Esophagus muscularis mucosa (tissue), 4 donors: ENCODE data around the gene DOK3. TPM values are rescaled to one million over a fixed set of nuclear protein-coding genes. Genes with fewer than 3 reads are reported as not detected.
A peak's percentile ranks its signal among the peaks of the same experiment; 100 is the strongest.

ENCODE experiments used
- DNase-seq: peaks from one replicate; pipeline ENCODE4 v3.0.0-alpha.2; 2017; ENCODE audit errors: extremely low spot score
- H3K27ac ChIP-seq, 4 donors: fragments of 200-600 bp; sonication (generic); replicated peaks in 1 of 4; 1 replicate in 3 of 4; 2 replicates in 1 of 4; pipeline ENCODE4 v1.5.1; 2016 to 2019; ENCODE audit warnings: mild to moderate bottlenecking in 1 of 4
- H3K27me3 ChIP-seq, 4 donors: fragments of 200-600 bp; sonication (generic); one replicate each; pipeline versions ENCODE4 v1.5.1 to v1.6.0; 2016 to 2019
- H3K36me3 ChIP-seq, 4 donors: fragments of 200-600 bp; sonication (generic); one replicate each; pipeline ENCODE4 v1.5.1; 2016 to 2019
- H3K4me1 ChIP-seq, 4 donors: fragments of 200-600 bp; sonication (generic); one replicate each; pipeline ENCODE4 v1.5.1; 2016 to 2019
- H3K4me3 ChIP-seq, 4 donors: fragments of 200-600 bp; sonication (generic); 1 replicate in 2 of 4; 2 replicates in 2 of 4; pipeline ENCODE4 v1.5.1; 2016 to 2019; ENCODE audit warnings: mild to moderate bottlenecking in 4 of 4, moderate library complexity in 1 of 4
- H3K9me3 ChIP-seq, 4 donors: fragments of 200-600 bp; sonication (generic); 1 replicate in 3 of 4; 2 replicates in 1 of 4; pipeline ENCODE4 v1.5.1; 2016 to 2019
- EP300 ChIP-seq: sonication (generic); formaldehyde crosslinking; IDR thresholded peaks from one replicate; pipeline ENCODE4 v1.6.1; 2017; ENCODE audit warnings: antibody characterized with exemption
- POLR2A ChIP-seq: fragments of 450-650 bp; IDR thresholded peaks from one replicate; pipeline ENCODE4 v1.6.1; 2017; ENCODE audit warnings: antibody characterized with exemption, moderate library complexity, mild to moderate bottlenecking, low read depth
- POLR2AphosphoS5 ChIP-seq, 2 donors: sonication (generic); formaldehyde crosslinking; IDR thresholded peaks; one replicate each; pipeline ENCODE4 v1.6.1; 2017; ENCODE audit warnings: antibody characterized with exemption in 2 of 2
- WGBS: methylation state at CpG from one replicate; pipeline ENCODE4 v1.1.5; 2018; 5-methylcytosine and 5-hydroxymethylcytosine counted together
- intact Hi-C: fragments of 100-400 bp; cut with DNase I; formaldehyde crosslinking; loops from one replicate; pipeline ENCODE4 v1.15.1; 2023
- total RNA-seq, 4 donors: library from RNA; depleted of rRNA; stranded (reverse); fragments of >200 nt; gene quantifications; one replicate each; pipeline versions ENCODE4 v1.1.0 to v1.2.1, GENCODE V29; 2016
- TF ChIP-seq, protein P1 (sequence below), 3 experiments: fragments of 200-600 bp in 2 of 3; fragments of 450-650 bp in 1 of 3; sonication (generic) in 2 of 3; IDR thresholded peaks; one replicate each; pipeline ENCODE4 v1.5.1; 2017 to 2019; ENCODE audit warnings: antibody characterized with exemption in 3 of 3, mild to moderate bottlenecking in 2 of 3, moderate library complexity in 1 of 3

The DOK3 gene
- total RNA-seq, 4 donors from 2014 or later, result 6.7 to 15.2 (median 7.5) TPM

DNA sequence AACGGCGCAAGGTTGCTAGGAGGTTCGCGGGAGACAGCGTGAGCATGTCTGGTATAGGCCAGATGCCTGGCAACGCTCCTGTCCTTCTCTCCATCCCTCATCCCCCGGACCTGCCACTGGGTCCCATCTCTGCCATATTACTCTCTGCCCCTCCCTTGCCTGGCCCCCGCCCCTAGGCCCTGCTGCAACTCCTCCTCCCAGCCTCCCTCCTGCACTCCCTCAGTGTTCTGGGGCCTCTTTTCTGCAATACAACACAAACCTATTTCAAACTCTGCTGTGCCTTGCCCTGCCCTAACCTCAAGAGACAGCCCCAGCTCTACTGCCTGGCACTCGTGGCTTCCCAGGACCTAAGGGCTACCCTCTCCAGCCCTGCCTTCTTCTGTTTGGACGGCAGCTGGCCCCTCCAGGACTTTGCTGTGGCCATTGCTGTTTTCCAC is 27.2 kb downstream of the DOK3 start:
- peak overlapping the region; percentile 89 to 96 (median 94) for H3K27ac ChIP-seq
- intact Hi-C loops, result no loop called here
- peaks cover 30 to 57% (median 50%) of the 10 kb centered on the region in 4 donors for H3K36me3 ChIP-seq

DNA sequence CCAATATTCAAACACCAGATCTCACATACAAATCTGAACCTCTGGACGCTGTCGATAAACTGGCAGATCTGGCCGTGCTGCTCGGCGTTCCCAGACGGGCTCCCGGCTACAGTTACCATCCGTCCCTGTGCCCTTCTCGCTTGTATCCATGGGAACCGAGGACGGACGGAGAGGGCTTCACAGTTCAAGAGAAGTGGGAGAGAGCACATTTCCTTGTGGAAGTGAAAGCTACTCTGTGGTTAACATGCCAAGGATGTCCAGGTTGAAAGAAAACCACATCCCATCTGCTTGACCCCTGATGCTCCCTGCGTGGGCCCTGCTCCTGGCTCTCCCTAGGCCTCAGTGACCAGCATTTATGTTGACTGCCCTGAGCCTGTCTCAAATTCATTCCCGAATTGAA is 29.9 kb downstream of the DOK3 start:
- TF ChIP-seq POLR2AphosphoS5 (IDR thresholded peaks at IDR 0.05) (peak; percentile 11 to 51), EP300 (no peak)
- 25% methylated on average over 14 of the region's 14 CpGs for WGBS
- no peak for DNase-seq
- no peaks in the 10 kb centered on the region for H3K9me3 ChIP-seq
- H3K27ac ChIP-seq, result peak overlapping the region; percentile 89 to 96 (median 94)
- H3K27me3 ChIP-seq, result no peaks in the 10 kb centered on the region
- peaks cover 36 to 100% (median 99%) of the 10 kb centered on the region in 4 donors for H3K4me1 ChIP-seq
- intact Hi-C loops, result no loop called here
- H3K36me3 ChIP-seq, result peaks cover 18 to 31% (median 27%) of the 10 kb centered on the region in 4 donors
- H3K4me3 ChIP-seq, result no peak overlapping the region

More for the DNA sequence above, 27.2 kb downstream of the DOK3 start:
- Histone ChIP-seq H3K4me3 (no peak overlapping the region), H3K27me3 (no peaks in the 10 kb centered on the region), H3K9me3 (no peaks in the 10 kb centered on the region), H3K4me1 (peaks cover 29 to 99% (median 97%) of the 10 kb centered on the region in 4 donors)
- TF ChIP-seq POLR2AphosphoS5 (IDR thresholded peaks at IDR 0.05) (no peak), POLR2A (no peak), EP300 (no peak)
- TF ChIP-seq, protein P1, sequence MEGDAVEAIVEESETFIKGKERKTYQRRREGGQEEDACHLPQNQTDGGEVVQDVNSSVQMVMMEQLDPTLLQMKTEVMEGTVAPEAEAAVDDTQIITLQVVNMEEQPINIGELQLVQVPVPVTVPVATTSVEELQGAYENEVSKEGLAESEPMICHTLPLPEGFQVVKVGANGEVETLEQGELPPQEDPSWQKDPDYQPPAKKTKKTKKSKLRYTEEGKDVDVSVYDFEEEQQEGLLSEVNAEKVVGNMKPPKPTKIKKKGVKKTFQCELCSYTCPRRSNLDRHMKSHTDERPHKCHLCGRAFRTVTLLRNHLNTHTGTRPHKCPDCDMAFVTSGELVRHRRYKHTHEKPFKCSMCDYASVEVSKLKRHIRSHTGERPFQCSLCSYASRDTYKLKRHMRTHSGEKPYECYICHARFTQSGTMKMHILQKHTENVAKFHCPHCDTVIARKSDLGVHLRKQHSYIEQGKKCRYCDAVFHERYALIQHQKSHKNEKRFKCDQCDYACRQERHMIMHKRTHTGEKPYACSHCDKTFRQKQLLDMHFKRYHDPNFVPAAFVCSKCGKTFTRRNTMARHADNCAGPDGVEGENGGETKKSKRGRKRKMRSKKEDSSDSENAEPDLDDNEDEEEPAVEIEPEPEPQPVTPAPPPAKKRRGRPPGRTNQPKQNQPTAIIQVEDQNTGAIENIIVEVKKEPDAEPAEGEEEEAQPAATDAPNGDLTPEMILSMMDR (IDR thresholded peaks at IDR 0.05), result no peak
- 67% methylated on average over 10 of the region's 10 CpGs for WGBS
- no peak for DNase-seq

DNA sequence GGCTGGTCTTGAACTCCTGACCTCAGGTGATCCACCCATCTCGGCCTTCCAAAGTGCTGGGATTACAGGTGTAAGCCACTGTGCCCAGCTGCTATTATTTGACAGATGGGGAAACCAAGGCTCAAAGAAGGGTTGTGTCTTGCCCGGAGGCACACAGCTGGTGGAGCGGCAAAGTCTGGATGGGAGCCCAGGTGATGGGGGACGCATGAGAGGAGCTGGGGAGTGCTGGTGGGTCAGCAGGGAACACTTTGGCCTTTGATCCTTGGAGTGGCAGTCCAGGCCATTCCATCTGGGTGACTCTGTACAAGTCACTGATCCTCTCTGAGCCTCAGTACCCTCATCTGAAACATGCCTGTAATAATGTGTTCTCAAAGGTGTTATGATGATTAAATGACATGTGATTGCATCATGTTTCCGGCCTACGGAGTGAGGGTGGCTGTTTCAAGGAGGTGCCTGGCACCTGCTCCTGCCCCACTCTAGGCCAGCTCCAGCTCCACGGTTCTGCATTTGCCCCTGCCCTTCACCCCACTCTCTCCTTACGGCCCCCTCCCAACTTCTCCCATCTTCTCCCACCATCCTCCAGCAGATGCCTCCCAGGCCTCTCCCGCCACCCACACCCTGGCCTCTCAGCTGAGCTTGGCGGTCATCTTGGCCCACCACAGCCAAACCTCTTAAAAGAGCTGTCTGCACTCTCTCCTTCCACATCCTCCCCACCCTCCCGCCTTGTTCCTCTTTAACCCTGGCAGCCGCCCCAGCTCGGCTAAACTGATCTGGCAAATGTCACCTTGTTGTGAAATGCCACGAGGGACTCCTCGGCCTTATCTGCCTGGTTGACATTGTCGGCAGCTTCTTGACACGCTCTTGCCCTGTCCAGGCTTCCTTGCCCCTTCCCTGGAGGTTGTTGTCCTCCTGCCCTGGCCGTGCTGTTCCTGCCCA is 30.6 kb downstream of the DOK3 start:
- peaks cover 38 to 100% (median 99%) of the 10 kb centered on the region in 4 donors for H3K4me1 ChIP-seq
- H3K27ac ChIP-seq, result peak overlapping the region; percentile 89 to 96 (median 94)
- H3K27me3 ChIP-seq, result no peaks in the 10 kb centered on the region
- intact Hi-C loops, result no loop called here
- H3K9me3 ChIP-seq, result no peaks in the 10 kb centered on the region
- H3K4me3 ChIP-seq, result no peak overlapping the region
- DNase-seq, result peak; percentile 97
- TF ChIP-seq, protein P1 (IDR thresholded peaks at IDR 0.05), result no peak
- TF ChIP-seq POLR2AphosphoS5 (IDR thresholded peaks at IDR 0.05), result peak; percentile 19 to 71
- H3K36me3 ChIP-seq, result peaks cover 14 to 30% (median 20%) of the 10 kb centered on the region in 4 donors
- WGBS, result 24% methylated on average over 17 of the region's 18 CpGs

DNA sequence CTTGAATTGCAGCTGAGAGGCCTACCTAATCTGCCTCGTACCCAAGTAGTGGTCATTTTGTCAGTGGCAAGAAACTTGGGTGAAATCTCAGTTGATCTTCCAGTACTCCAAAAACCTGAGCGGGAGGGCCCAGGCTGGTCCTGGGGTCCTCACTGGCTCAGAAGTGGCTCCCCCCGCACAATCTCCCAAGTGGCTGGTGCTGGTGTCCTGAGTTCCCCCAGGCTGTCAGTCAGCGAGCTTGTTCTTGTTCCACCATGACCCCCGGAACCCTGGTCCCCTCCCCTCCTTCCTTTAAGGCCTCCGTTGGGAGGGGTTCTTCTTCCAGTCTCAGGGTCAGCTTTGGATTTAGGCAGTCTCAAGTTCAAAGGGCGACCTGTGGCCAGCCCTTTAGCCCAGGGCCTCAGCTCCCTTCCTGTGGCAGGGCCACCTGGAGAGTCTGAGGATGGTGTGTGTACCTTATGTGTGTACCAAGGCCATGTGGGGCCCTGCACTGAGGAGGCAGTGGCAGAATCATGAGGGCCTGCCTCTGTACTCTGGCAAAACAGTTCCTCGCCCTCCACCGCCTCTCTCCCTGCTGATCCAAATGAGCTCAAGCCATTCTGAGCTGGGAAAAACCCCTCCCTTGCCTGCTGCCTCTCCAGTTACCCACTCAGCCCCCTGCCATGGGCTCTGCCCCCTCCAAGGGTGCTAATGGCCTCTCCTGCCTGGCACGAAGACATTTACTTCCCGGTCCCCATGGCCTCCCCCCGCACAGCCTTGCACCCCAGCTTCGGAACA is 31.7 kb downstream of the DOK3 start:
- Histone ChIP-seq H3K4me1 (peaks cover 40 to 98% (median 94%) of the 10 kb centered on the region in 4 donors), H3K4me3 (no peak overlapping the region), H3K27me3 (no peaks in the 10 kb centered on the region), H3K36me3 (peaks cover 5 to 19% (median 9%) of the 10 kb centered on the region in 4 donors), H3K27ac (peak overlapping the region; percentile 89 to 96 (median 94)), H3K9me3 (no peaks in the 10 kb centered on the region)
- 85% methylated on average over 13 of the region's 13 CpGs for WGBS
- DNase-seq, result no peak
- no peak for TF ChIP-seq POLR2A
- TF ChIP-seq EP300, result no peak
- TF ChIP-seq POLR2AphosphoS5 (IDR thresholded peaks at IDR 0.05), result peak in 1 of 2 donors; percentile 6
- TF ChIP-seq, protein P1 (IDR thresholded peaks at IDR 0.05), result no peak
- intact Hi-C loops, result no loop called here
